Urinary bladder (tissue), 4 donors: ENCODE results near the gene CEP131. TPM values are rescaled to one million over a fixed set of nuclear protein-coding genes. Genes with fewer than 3 reads are reported as not detected.

Source experiments
- DNase-seq: peaks from one replicate; pipeline ENCODE4 v3.0.0-alpha.2; 2015; ENCODE audit errors: extremely low spot score
- H3K27ac ChIP-seq: one replicate; pipeline ENCODE4 v1.5.1; 2013; ENCODE audit warnings: low read depth, mild to moderate bottlenecking, moderate library complexity
- H3K36me3 ChIP-seq: one replicate; pipeline ENCODE4 v1.6.1; 2013; ENCODE audit warnings: mild to moderate bottlenecking, moderate library complexity; ENCODE audit not compliant: insufficient read depth
- H3K4me1 ChIP-seq: one replicate; pipeline ENCODE4 v1.6.1; 2013; ENCODE audit warnings: mild to moderate bottlenecking, moderate library complexity; ENCODE audit not compliant: insufficient read depth
- H3K4me3 ChIP-seq: one replicate; pipeline ENCODE4 v1.5.1; 2013; ENCODE audit warnings: low read depth, low read length
- WGBS: extraction: QIAGEN DNeasy Blood & Tissue Kit; methylation state at CpG from one replicate; pipeline ENCODE4 v1.1.7; 2013; 5-methylcytosine and 5-hydroxymethylcytosine counted together
- polyA plus RNA-seq: library from polyadenylated mRNA; stranded (reverse); fragments of 200-250 nt; gene quantifications from one replicate; pipeline ENCODE4 v1.2.3, GENCODE V29; 2013
- total RNA-seq: library from RNA; depleted of rRNA; stranded (reverse); fragments of >200 nt; gene quantifications from one replicate; pipeline ENCODE4 v1.2.3, GENCODE V29; 2014
- donor health status: healthy with polysubstance abuse.
- donor health status: healthy.

The CEP131 gene
- total and polyA plus RNA-seq, 2 donors: 5.9 to 10.8 TPM

- 81% methylated on average over 20 of the region's 20 CpGs for WGBS
- peaks cover 4% of the 10 kb centered on the region for H3K36me3 ChIP-seq
- no peaks in the 10 kb centered on the region for H3K4me1 ChIP-seq
- no peak for DNase-seq
- H3K27ac ChIP-seq: no peak overlapping the region
- no peak overlapping the region for H3K4me3 ChIP-seq
Observed at GRCh38 chr17:81258292-81258691, 35.5 kb upstream of the CEP131 start.

- Histone ChIP-seq H3K27ac (no peak overlapping the region), H3K36me3 (peaks cover 4% of the 10 kb centered on the region), H3K4me3 (no peak overlapping the region), H3K4me1 (no peaks in the 10 kb centered on the region)
- 93% methylated on average over 19 of the region's 19 CpGs for WGBS
- DNase-seq: no peak
Observed at GRCh38 chr17:81257533-81257932, 34.8 kb upstream of the CEP131 start.

GRCh38 chr17:81256616-81257015, 33.9 kb upstream of the CEP131 start:
- no peak overlapping the region for H3K4me3 ChIP-seq
- 86% methylated on average over 12 of the region's 12 CpGs for WGBS
- H3K27ac ChIP-seq: no peak overlapping the region
- H3K4me1 ChIP-seq: no peaks in the 10 kb centered on the region
- H3K36me3 ChIP-seq: peaks cover 2% of the 10 kb centered on the region
- no peak for DNase-seq

GRCh38 chr17:81254955-81255717, 32.4 kb upstream of the CEP131 start:
- peak; percentile 59 for DNase-seq
- 23% methylated on average over 35 of the region's 35 CpGs for WGBS
- no peak overlapping the region for H3K27ac ChIP-seq
- no peak overlapping the region for H3K4me3 ChIP-seq
- H3K4me1 ChIP-seq: no peaks in the 10 kb centered on the region
- peaks cover 2% of the 10 kb centered on the region for H3K36me3 ChIP-seq

- no peak overlapping the region for H3K27ac ChIP-seq
- WGBS: 63% methylated on average over 19 of the region's 19 CpGs
- H3K36me3 ChIP-seq: peaks cover 2% of the 10 kb centered on the region
- no peak for DNase-seq
- H3K4me3 ChIP-seq: no peak overlapping the region
- no peaks in the 10 kb centered on the region for H3K4me1 ChIP-seq
Observed at GRCh38 chr17:81253358-81254131, 30.8 kb upstream of the CEP131 start.

- Histone ChIP-seq H3K4me3 (no peak overlapping the region), H3K36me3 (peaks cover 2% of the 10 kb centered on the region), H3K27ac (no peak overlapping the region), H3K4me1 (no peaks in the 10 kb centered on the region)
- WGBS: 85% methylated on average over 15 of the region's 15 CpGs
- no peak for DNase-seq
Observed at GRCh38 chr17:81252987-81253329, 30.2 kb upstream of the CEP131 start.

GRCh38 chr17:81252326-81252986, 29.7 kb upstream of the CEP131 start:
- 89% methylated on average over 15 of the region's 15 CpGs for WGBS
- no peak for DNase-seq
- peaks cover 2% of the 10 kb centered on the region for H3K36me3 ChIP-seq
- no peak overlapping the region for H3K4me3 ChIP-seq
- no peak overlapping the region for H3K27ac ChIP-seq
- H3K4me1 ChIP-seq: no peaks in the 10 kb centered on the region

GRCh38 chr17:81251709-81252301, 29.0 kb upstream of the CEP131 start:
- Histone ChIP-seq H3K4me3 (no peak overlapping the region), H3K27ac (no peak overlapping the region), H3K36me3 (peaks cover 2% of the 10 kb centered on the region), H3K4me1 (no peaks in the 10 kb centered on the region)
- WGBS: 85% methylated on average over 29 of the region's 29 CpGs
- DNase-seq: no peak

GRCh38 chr17:81251094-81251708, 28.4 kb upstream of the CEP131 start:
- H3K27ac ChIP-seq: no peak overlapping the region
- H3K4me3 ChIP-seq: no peak overlapping the region
- H3K36me3 ChIP-seq: peaks cover 2% of the 10 kb centered on the region
- DNase-seq: no peak
- H3K4me1 ChIP-seq: no peaks in the 10 kb centered on the region
- WGBS: 78% methylated on average over 25 of the region's 25 CpGs

- DNase-seq: no peak
Observed at GRCh38 chr17:81250286-81251093, 27.7 kb upstream of the CEP131 start.

GRCh38 chr17:81249223-81250040, 26.7 kb upstream of the CEP131 start:
- no peaks in the 10 kb centered on the region for H3K4me1 ChIP-seq
- WGBS: 93% methylated on average over 15 of the region's 15 CpGs
- H3K36me3 ChIP-seq: peaks cover 2% of the 10 kb centered on the region
- DNase-seq: no peak
- H3K4me3 ChIP-seq: no peak overlapping the region
- no peak overlapping the region for H3K27ac ChIP-seq

More at GRCh38 chr17:81250286-81251093, 27.7 kb upstream of the CEP131 start:
- 90% methylated on average over 31 of the region's 31 CpGs for WGBS
- H3K4me3 ChIP-seq: no peak overlapping the region
- H3K4me1 ChIP-seq: no peaks in the 10 kb centered on the region
- peaks cover 2% of the 10 kb centered on the region for H3K36me3 ChIP-seq
- H3K27ac ChIP-seq: no peak overlapping the region

- no peaks in the 10 kb centered on the region for H3K4me1 ChIP-seq
- H3K27ac ChIP-seq: no peak overlapping the region
- DNase-seq: no peak
- peaks cover 2% of the 10 kb centered on the region for H3K36me3 ChIP-seq
- no peak overlapping the region for H3K4me3 ChIP-seq
- 88% methylated on average over 16 of the region's 16 CpGs for WGBS
Observed at GRCh38 chr17:81248649-81249048, 25.9 kb upstream of the CEP131 start.
